HUES6 (cell line): ENCODE results near the gene C1QTNF2.

Experiments used
- H3K27ac ChIP-seq: 2 replicates; pipeline ENCODE4 v1.7.0; 2013; ENCODE audit warnings: low read depth, mild to moderate bottlenecking, low read length, inconsistent platforms
- H3K27me3 ChIP-seq: 2 replicates; pipeline ENCODE4 v1.6.1; 2013; ENCODE audit warnings: low read length; ENCODE audit not compliant: control insufficient read depth, insufficient read depth
- H3K36me3 ChIP-seq: 2 replicates; pipeline ENCODE4 v1.6.1; 2013; ENCODE audit warnings: low read length; ENCODE audit not compliant: control insufficient read depth, insufficient read depth
- H3K4me1 ChIP-seq: 2 replicates; pipeline ENCODE4 v1.6.1; 2013; ENCODE audit warnings: low read length; ENCODE audit not compliant: control insufficient read depth, insufficient read depth
- H3K4me3 ChIP-seq: 2 replicates; pipeline ENCODE4 v1.5.1; 2013; ENCODE audit warnings: low read depth, low read length
- H3K9ac ChIP-seq: one replicate; pipeline ENCODE4 v1.6.1; 2013; ENCODE audit warnings: mild to moderate bottlenecking, low read length
- H3K9me3 ChIP-seq: 2 replicates; pipeline ENCODE4 v1.6.1; 2013; ENCODE audit warnings: low read depth, low read length; ENCODE audit not compliant: control insufficient read depth, insufficient read depth

C1QTNF2 gene

DNA sequence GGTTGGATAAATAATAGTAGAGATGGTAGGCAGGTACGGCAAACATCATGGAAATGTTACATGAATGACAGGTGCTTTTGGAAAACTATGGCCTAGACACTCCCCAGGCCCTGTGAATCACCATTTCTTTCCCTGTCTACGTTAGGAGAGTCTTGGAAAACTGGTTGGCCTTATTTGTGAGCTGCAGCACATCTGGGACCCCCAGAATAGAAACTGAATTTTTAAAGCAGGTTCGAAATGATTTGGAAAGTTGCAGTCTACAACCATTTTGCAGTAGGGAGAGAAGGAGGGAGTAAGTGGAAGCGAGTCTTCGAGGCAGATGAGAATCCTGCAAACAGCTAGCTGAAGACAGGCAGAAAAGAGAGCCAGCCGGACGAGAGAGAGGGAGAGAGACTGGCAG, 13.0 kb downstream of the C1QTNF2 start:
- H3K36me3 ChIP-seq, result no peaks in the 10 kb centered on the region
- no peaks in the 10 kb centered on the region for H3K27me3 ChIP-seq
- H3K9ac ChIP-seq, result no peak overlapping the region
- H3K9me3 ChIP-seq, result no peaks in the 10 kb centered on the region
- H3K4me1 ChIP-seq, result peaks cover 14% of the 10 kb centered on the region
- no peak overlapping the region for H3K4me3 ChIP-seq
- no peak overlapping the region for H3K27ac ChIP-seq

GRCh38 chr5:160356550-160357347, 13.7 kb downstream of the C1QTNF2 start:
- Histone ChIP-seq H3K9ac (no peak overlapping the region), H3K4me3 (no peak overlapping the region), H3K9me3 (no peaks in the 10 kb centered on the region), H3K27ac (no peak overlapping the region), H3K4me1 (peaks cover 14% of the 10 kb centered on the region), H3K36me3 (no peaks in the 10 kb centered on the region), H3K27me3 (no peaks in the 10 kb centered on the region)

DNA sequence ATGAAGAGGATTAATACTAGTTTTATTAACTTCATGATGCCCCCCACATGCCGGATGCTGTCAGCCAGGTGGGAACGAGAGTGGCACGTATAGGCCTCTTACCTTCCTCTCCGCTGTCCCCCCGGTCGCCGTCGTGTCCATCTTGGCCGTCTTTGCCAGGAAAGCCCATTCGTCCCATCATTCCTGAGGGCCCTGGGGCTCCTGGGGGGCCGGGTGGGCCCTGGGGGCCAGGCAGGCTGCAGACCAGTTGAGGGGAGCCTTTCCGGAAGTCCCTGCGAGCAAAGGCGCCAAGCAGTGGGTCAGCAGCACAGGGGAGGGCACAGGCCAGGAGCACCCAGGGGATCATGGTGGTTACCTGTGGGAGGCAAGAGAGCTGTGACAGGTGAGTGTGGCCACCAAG, 15.8 kb downstream of the C1QTNF2 start:
- no peaks in the 10 kb centered on the region for H3K27me3 ChIP-seq
- H3K27ac ChIP-seq, result no peak overlapping the region
- H3K9ac ChIP-seq, result no peak overlapping the region
- no peaks in the 10 kb centered on the region for H3K36me3 ChIP-seq
- no peaks in the 10 kb centered on the region for H3K9me3 ChIP-seq
- H3K4me1 ChIP-seq, result peaks cover 8% of the 10 kb centered on the region
- no peak overlapping the region for H3K4me3 ChIP-seq

DNA sequence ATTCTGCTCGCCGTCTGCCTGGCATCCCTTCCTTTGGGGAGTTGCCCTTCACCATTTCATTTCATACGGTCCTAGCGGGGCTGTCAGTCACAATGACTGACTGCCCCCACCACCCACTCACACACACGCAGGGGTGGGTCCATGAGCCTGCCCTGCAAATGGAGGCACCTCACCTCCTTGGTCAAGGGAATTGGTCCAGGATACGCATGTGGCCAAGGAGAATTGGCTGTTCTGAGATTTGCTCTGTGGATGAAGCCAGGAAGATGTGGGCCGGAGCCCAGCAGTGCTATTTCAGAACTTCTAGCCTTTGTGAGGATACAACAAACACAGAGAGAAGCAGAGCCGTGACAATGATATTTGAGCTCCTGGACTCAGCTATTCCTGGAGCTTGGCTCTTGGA, 17.0 kb downstream of the C1QTNF2 start:
- no peaks in the 10 kb centered on the region for H3K36me3 ChIP-seq
- H3K9ac ChIP-seq, result no peak overlapping the region
- no peaks in the 10 kb centered on the region for H3K27me3 ChIP-seq
- H3K4me3 ChIP-seq, result no peak overlapping the region
- peaks cover 5% of the 10 kb centered on the region; the same call in 1 of the 2 replicates for H3K4me1 ChIP-seq
- H3K27ac ChIP-seq, result no peak overlapping the region
- no peaks in the 10 kb centered on the region for H3K9me3 ChIP-seq

DNA sequence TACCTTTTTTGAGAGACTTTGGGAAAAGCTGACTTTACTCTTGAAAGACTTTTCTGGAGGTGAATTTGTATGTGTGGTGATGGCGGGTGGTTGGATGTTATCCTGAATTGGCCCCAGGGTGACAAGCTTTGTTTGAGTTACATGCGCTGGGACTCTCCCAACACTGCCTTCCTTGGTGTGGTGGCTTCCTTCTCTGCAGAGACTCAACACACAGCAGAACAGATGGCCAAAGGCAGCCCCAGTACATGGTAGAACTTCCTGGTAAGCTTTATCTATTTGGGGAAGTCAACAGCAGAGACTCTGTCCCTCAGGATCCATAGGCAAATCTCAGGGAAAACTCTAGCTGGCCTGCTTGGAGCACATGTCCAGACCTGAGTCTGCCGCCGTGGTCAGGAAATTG, 18.1 kb downstream of the C1QTNF2 start:
- Histone ChIP-seq H3K4me1 (peaks cover 5% of the 10 kb centered on the region; the same call in 1 of the 2 replicates), H3K9ac (no peak overlapping the region), H3K27ac (no peak overlapping the region), H3K27me3 (no peaks in the 10 kb centered on the region), H3K9me3 (no peaks in the 10 kb centered on the region), H3K36me3 (no peaks in the 10 kb centered on the region), H3K4me3 (no peak overlapping the region)

DNA sequence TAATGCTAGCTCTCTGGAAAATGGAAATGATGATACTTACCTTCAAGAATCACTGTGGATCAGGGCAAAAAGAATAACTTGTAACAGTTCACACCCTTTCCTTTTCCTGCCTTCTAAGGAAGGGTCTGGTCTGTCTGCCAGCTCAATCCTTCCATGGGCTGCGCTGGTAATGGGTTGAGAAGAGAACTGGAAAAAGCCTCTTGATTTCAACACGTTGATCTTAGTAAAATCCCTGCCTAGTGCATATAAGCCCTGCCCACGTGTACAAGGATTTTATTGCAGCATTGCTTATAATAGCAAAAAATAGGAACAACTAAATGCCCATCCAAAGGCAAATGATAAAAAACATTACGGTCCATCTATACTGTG, 20.5 kb downstream of the C1QTNF2 start:
- no peaks in the 10 kb centered on the region for H3K9me3 ChIP-seq
- H3K27ac ChIP-seq, result no peak overlapping the region
- no peaks in the 10 kb centered on the region for H3K27me3 ChIP-seq
- H3K4me1 ChIP-seq, result peaks cover 3% of the 10 kb centered on the region; the same call in 1 of the 2 replicates
- no peak overlapping the region for H3K4me3 ChIP-seq
- no peak overlapping the region for H3K9ac ChIP-seq
- H3K36me3 ChIP-seq, result no peaks in the 10 kb centered on the region

- H3K27ac ChIP-seq, result no peak overlapping the region
These were observed 21.0 kb downstream of the C1QTNF2 start for GRCh38 chr5:160349249-160349934.

DNA sequence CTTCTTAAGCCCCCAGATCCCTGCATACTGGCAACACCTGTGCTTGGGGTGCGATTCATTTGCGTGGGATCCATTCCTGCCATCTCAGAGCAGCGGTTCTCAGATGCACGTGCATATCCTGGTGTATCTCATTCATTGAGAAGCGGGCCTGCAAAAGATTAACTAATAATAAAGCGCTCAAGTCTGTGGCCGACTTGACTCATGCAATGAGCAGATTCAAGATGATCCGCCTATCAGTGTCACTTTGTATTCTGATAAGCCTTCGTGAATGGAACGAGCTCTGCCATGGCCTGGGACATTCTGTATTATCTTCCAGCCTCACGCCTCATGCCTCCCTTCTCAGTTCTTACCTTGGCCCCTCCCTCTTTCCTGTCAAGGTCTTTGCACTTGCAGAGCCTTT, 22.3 kb downstream of the C1QTNF2 start:
- Histone ChIP-seq H3K27ac (no peak overlapping the region), H3K27me3 (no peaks in the 10 kb centered on the region), H3K4me1 (peaks cover 5% of the 10 kb centered on the region; the same call in 1 of the 2 replicates), H3K4me3 (no peak overlapping the region), H3K9me3 (no peaks in the 10 kb centered on the region), H3K9ac (no peak overlapping the region), H3K36me3 (no peaks in the 10 kb centered on the region)

More at GRCh38 chr5:160349249-160349934, 21.0 kb downstream of the C1QTNF2 start:
- Histone ChIP-seq H3K27me3 (no peaks in the 10 kb centered on the region), H3K9me3 (no peaks in the 10 kb centered on the region), H3K9ac (no peak overlapping the region), H3K4me3 (no peak overlapping the region), H3K4me1 (peaks cover 5% of the 10 kb centered on the region; the same call in 1 of the 2 replicates), H3K36me3 (no peaks in the 10 kb centered on the region)

DNA sequence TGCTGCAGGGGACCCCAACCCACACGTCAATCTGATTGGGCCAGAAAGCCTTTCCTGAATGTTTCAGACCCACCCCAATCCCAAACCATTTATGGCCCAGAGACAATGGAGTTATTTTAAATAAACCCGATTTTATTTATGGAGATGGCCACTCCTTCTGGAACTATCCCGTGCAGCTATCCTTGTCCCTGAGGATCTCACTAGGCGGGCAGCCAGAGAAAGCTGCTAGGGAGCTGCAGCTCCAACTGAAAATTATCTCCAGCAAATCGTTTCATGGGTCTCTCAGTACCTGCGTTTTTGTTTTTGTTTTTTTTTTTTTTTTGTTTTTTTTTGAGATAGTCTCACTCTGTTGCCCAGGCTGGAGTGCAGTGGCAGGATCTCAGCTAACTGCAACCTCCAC, 23.0 kb downstream of the C1QTNF2 start:
- H3K27me3 ChIP-seq, result no peaks in the 10 kb centered on the region
- no peak overlapping the region for H3K4me3 ChIP-seq
- no peaks in the 10 kb centered on the region for H3K9me3 ChIP-seq
- peaks cover 5% of the 10 kb centered on the region; the same call in 1 of the 2 replicates for H3K4me1 ChIP-seq
- no peaks in the 10 kb centered on the region for H3K36me3 ChIP-seq
- H3K9ac ChIP-seq, result no peak overlapping the region
- no peak overlapping the region for H3K27ac ChIP-seq

DNA sequence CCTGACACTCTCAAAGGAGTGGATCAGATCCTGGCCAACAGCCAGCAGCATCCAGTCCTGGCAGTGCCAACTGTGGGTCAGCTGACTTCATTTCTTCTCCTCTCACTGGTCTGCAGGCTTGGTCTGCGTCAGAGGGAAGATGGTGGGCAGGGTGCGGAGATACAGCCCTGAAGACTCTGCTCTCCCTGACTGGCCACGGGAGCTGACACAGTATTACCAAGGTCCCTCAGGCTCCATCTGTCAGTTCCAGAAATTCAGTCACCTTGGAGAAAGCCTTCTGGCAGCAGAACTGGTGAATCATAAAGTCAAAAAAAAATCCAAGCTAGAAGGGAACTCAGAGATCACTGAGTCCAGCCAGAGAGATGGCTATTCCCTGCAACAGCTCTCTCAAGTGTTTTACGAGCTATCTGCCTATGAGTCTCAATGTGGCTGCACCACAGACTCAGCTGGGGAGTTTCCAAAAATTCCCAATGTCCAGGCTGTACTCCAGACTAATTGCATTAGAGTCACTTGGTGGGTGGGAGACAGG, 27.9 kb downstream of the C1QTNF2 start:
- Histone ChIP-seq H3K27me3 (no peaks in the 10 kb centered on the region), H3K27ac (no peak overlapping the region), H3K9ac (no peak overlapping the region), H3K4me3 (no peak overlapping the region), H3K36me3 (no peaks in the 10 kb centered on the region), H3K9me3 (no peaks in the 10 kb centered on the region), H3K4me1 (peaks cover 9% of the 10 kb centered on the region; the same call in 1 of the 2 replicates)

DNA sequence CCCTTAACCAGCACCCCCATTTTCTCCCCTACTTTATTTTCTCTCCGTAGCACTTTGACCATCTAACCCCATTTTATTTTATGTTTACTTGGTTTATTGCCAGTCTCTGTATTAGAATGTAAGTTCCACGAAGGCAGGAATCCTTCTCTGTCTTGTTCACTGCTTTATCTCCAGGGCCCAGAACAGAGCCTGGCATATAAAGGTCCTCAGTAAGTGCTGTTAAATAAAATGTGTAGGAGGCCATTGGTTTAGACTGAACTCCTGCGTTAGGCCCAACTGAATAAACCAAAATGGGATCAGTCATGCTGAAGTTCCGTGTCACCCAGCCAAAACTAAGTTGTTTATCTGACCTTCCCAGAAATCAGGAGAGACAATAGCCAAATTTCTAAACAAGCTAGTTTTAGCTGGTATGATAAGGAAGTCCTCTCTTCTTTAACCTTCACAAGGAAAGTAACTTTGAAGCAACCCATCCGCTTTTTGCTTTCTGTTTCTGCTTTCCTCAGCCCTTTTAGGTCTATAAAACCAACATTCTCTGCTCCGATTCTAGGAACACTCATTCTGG, 29.0 kb downstream of the C1QTNF2 start:
- Histone ChIP-seq H3K9ac (no peak overlapping the region), H3K9me3 (no peaks in the 10 kb centered on the region), H3K4me1 (peaks cover 12% of the 10 kb centered on the region; the same call in 1 of the 2 replicates), H3K4me3 (no peak overlapping the region), H3K36me3 (no peaks in the 10 kb centered on the region), H3K27ac (no peak overlapping the region), H3K27me3 (no peaks in the 10 kb centered on the region)
